ENCODE data around the gene WSCD1. TPM values are rescaled to one million over a fixed set of nuclear protein-coding genes. Genes with fewer than 3 reads are reported as not detected.

WSCD1 gene
- total RNA-seq, 2 experiments from 2014 or later = not detected

- no peaks in the 10 kb centered on the region for H3K36me3 ChIP-seq (ENCODE audit: insufficient read depth, low read length)
- BruUV-seq (replicated peaks) = no TSS peak
- no peaks in the 10 kb centered on the region for H3K9me3 ChIP-seq (ENCODE audit: low read length)
- ChIA-PET POLR2A (no interaction called here), CTCF (ENCODE audit: unreplicated experiment) (no interaction called here)
- no peak overlapping the region for H3K27ac ChIP-seq (ENCODE audit: low read depth, low read length, poor library complexity, severe bottlenecking)
- no peaks in the 10 kb centered on the region for H4K20me1 ChIP-seq (ENCODE audit: insufficient read depth, low read length)
- no peaks in the 10 kb centered on the region for H3K4me1 ChIP-seq (ENCODE audit: insufficient read depth, low read length, poor library complexity, severe bottlenecking)
- DNase-seq (ENCODE audit: low spot score) = no peak
- H2AFZ ChIP-seq (ENCODE audit: low read length) = no peak overlapping the region
- H3K4me2 ChIP-seq (ENCODE audit: low read length) = no peak overlapping the region
- no peaks in the 10 kb centered on the region for H3K9me2 ChIP-seq (ENCODE audit: insufficient read depth, low read length)
- H3K79me2 ChIP-seq (ENCODE audit: insufficient read depth, low read depth, low read length) = no peaks in the 10 kb centered on the region
- no peak for TF ChIP-seq EZH2phosphoT487 (IDR thresholded peaks at IDR 0.05; ENCODE audit: borderline replicate concordance, low read depth, low read length)
- TF ChIP-seq CTCF (conservative IDR thresholded peaks at IDR 0.05; ENCODE audit: low read length) = no peak
- no peak overlapping the region for H3K4me3 ChIP-seq (ENCODE audit: low read depth, low read length, poor library complexity, severe bottlenecking)
- intact Hi-C loops (cut with micrococcal nuclease; ENCODE audit: unreplicated experiment) = no loop called here
Measured at GRCh38 chr17:6070430-6070912, 292 bp downstream of the WSCD1 start.

GRCh38 chr17:6070913-6071511 lies 833 bp downstream of the WSCD1 start:
- H4K20me1 ChIP-seq (ENCODE audit: insufficient read depth, low read length) = no peaks in the 10 kb centered on the region
- no peaks in the 10 kb centered on the region for H3K79me2 ChIP-seq (ENCODE audit: insufficient read depth, low read depth, low read length)
- H3K4me3 ChIP-seq (ENCODE audit: low read depth, low read length, poor library complexity, severe bottlenecking) = no peak overlapping the region
- TF ChIP-seq EZH2phosphoT487 (IDR thresholded peaks at IDR 0.05; ENCODE audit: borderline replicate concordance, low read depth, low read length) = no peak
- no peak for TF ChIP-seq CTCF (conservative IDR thresholded peaks at IDR 0.05; ENCODE audit: low read length)
- H3K4me2 ChIP-seq (ENCODE audit: low read length) = no peak overlapping the region
- H3K4me1 ChIP-seq (ENCODE audit: insufficient read depth, low read length, poor library complexity, severe bottlenecking) = no peaks in the 10 kb centered on the region
- no TSS peak for BruUV-seq (replicated peaks)
- ChIA-PET CTCF (ENCODE audit: unreplicated experiment) (no interaction called here), POLR2A (no interaction called here)
- no peak overlapping the region for H3K27ac ChIP-seq (ENCODE audit: low read depth, low read length, poor library complexity, severe bottlenecking)
- no peaks in the 10 kb centered on the region for H3K9me3 ChIP-seq (ENCODE audit: low read length)
- no peak for DNase-seq (ENCODE audit: low spot score)
- intact Hi-C loops (cut with micrococcal nuclease; ENCODE audit: unreplicated experiment) = no loop called here
- no peaks in the 10 kb centered on the region for H3K36me3 ChIP-seq (ENCODE audit: insufficient read depth, low read length)
- no peaks in the 10 kb centered on the region for H3K9me2 ChIP-seq (ENCODE audit: insufficient read depth, low read length)
- no peak overlapping the region for H2AFZ ChIP-seq (ENCODE audit: low read length)

GRCh38 chr17:6071528-6072065 lies 1.4 kb downstream of the WSCD1 start:
- CTCF ChIA-PET (ENCODE audit: unreplicated experiment) = no interaction called here
- H4K20me1 ChIP-seq (ENCODE audit: insufficient read depth, low read length) = no peaks in the 10 kb centered on the region

More at GRCh38 chr17:6071528-6072065, 1.4 kb downstream of the WSCD1 start:
- POLR2A ChIA-PET = no interaction called here
- H3K79me2 ChIP-seq (ENCODE audit: insufficient read depth, low read depth, low read length) = no peaks in the 10 kb centered on the region
- no peak overlapping the region for H2AFZ ChIP-seq (ENCODE audit: low read length)
- no TSS peak for BruUV-seq (replicated peaks)
- no peaks in the 10 kb centered on the region for H3K9me3 ChIP-seq (ENCODE audit: low read length)
- H3K4me1 ChIP-seq (ENCODE audit: insufficient read depth, low read length, poor library complexity, severe bottlenecking) = no peaks in the 10 kb centered on the region
- TF ChIP-seq EZH2phosphoT487 (IDR thresholded peaks at IDR 0.05; ENCODE audit: borderline replicate concordance, low read depth, low read length) = no peak
- no peak overlapping the region for H3K4me3 ChIP-seq (ENCODE audit: low read depth, low read length, poor library complexity, severe bottlenecking)
- H3K4me2 ChIP-seq (ENCODE audit: low read length) = no peak overlapping the region
- no peaks in the 10 kb centered on the region for H3K36me3 ChIP-seq (ENCODE audit: insufficient read depth, low read length)
- DNase-seq (ENCODE audit: low spot score) = no peak
- no peak overlapping the region for H3K27ac ChIP-seq (ENCODE audit: low read depth, low read length, poor library complexity, severe bottlenecking)
- intact Hi-C loops (cut with micrococcal nuclease; ENCODE audit: unreplicated experiment) = no loop called here
- H3K9me2 ChIP-seq (ENCODE audit: insufficient read depth, low read length) = no peaks in the 10 kb centered on the region

Measured in OCI-LY7 (cell line).